CD14-positive monocyte (primary cell): ENCODE results near the gene CERS2. TPM values are rescaled to one million over a fixed set of nuclear protein-coding genes. Genes with fewer than 3 reads are reported as not detected.
A peak's percentile ranks its signal among the peaks of the same experiment; 100 is the strongest.

Experiments
- DNase-seq, 3 donors: peaks; one replicate each; pipeline ENCODE4 v3.0.0-alpha.2; 2011 to 2022
- H2AFZ ChIP-seq: 2 replicates; pipeline ENCODE4 v1.6.0; 2012; ENCODE audit warnings: mild to moderate bottlenecking, low read depth, low read length, inconsistent platforms; ENCODE audit not compliant: insufficient read depth, poor library complexity, severe bottlenecking
- H3K27ac ChIP-seq, 2 donors: 1 replicate in 1 of 2; 2 replicates in 1 of 2; pipeline ENCODE4 v1.5.1; 2012 to 2013; ENCODE audit warnings: low read length in 2 of 2, control low read depth in 1 of 2, inconsistent platforms in 1 of 2, low read depth in 1 of 2, mild to moderate bottlenecking in 1 of 2
- H3K27me3 ChIP-seq, 2 donors: one replicate each; pipeline versions ENCODE4 v1.6.0 to v1.6.1; 2011 to 2013; ENCODE audit warnings: low read length in 2 of 2; ENCODE audit not compliant: control insufficient read depth in 2 of 2, insufficient read depth in 2 of 2
- H3K36me3 ChIP-seq, 2 donors: replicated peaks in 1 of 2; 1 replicate in 1 of 2; 2 replicates in 1 of 2; pipeline versions ENCODE4 v1.5.1 to v1.6.1; 2012 to 2013; ENCODE audit warnings: low read length in 2 of 2, control low read depth in 1 of 2, inconsistent platforms in 1 of 2, mild to moderate bottlenecking in 1 of 2; ENCODE audit not compliant: insufficient read depth in 2 of 2, control insufficient read depth in 1 of 2
- H3K4me1 ChIP-seq, 2 donors: 1 replicate in 1 of 2; 2 replicates in 1 of 2; pipeline versions ENCODE4 v1.5.1 to v1.6.1; 2012 to 2013; ENCODE audit warnings: low read length in 2 of 2, control low read depth in 1 of 2, inconsistent platforms in 1 of 2, mild to moderate bottlenecking in 1 of 2, moderate library complexity in 1 of 2; ENCODE audit not compliant: insufficient read depth in 2 of 2, control insufficient read depth in 1 of 2
- H3K4me2 ChIP-seq: replicated peaks from 2 replicates; pipeline ENCODE3; 2012; ENCODE audit warnings: low read length, moderate library complexity, mild to moderate bottlenecking; ENCODE audit not compliant: poor library complexity, severe bottlenecking; ENCODE audit errors: extremely low read depth
- H3K4me3 ChIP-seq, 3 experiments: fragments of 200-600 bp in 1 of 3; sonication (generic) in 1 of 3; replicated peaks in 1 of 3; 1 replicate in 2 of 3; 2 replicates in 1 of 3; pipeline ENCODE4 v1.5.1; 2011 to 2013; ENCODE audit warnings: low read length in 3 of 3, mild to moderate bottlenecking in 3 of 3, control low read depth in 2 of 3, low read depth in 2 of 3, inconsistent platforms in 1 of 3, moderate library complexity in 1 of 3
- H3K79me2 ChIP-seq: 2 replicates; pipeline ENCODE4 v1.6.0; 2012; ENCODE audit warnings: mild to moderate bottlenecking, control low read depth, inconsistent platforms, low read length, moderate library complexity; ENCODE audit not compliant: insufficient read depth
- H3K9ac ChIP-seq: 2 replicates; pipeline ENCODE4 v1.6.0; 2017; ENCODE audit warnings: low read length, mild to moderate bottlenecking; ENCODE audit not compliant: insufficient read depth, poor library complexity, severe bottlenecking
- H3K9me3 ChIP-seq, 2 donors: replicated peaks in 1 of 2; 1 replicate in 1 of 2; 2 replicates in 1 of 2; pipeline versions ENCODE4 v1.5.1 to v1.6.1; 2012 to 2013; ENCODE audit warnings: low read length in 2 of 2, control low read depth in 1 of 2; ENCODE audit not compliant: control insufficient read depth in 1 of 2, insufficient read depth in 1 of 2
- H4K20me1 ChIP-seq: 2 replicates; pipeline ENCODE4 v1.6.0; 2012; ENCODE audit warnings: mild to moderate bottlenecking, low read length, control low read depth, moderate library complexity; ENCODE audit not compliant: insufficient read depth
- H3K27ac Mint-ChIP-seq, 7 donors: one replicate each; pipeline ENCODE4 v1.8.0; 2020; ENCODE audit warnings: mild to moderate bottlenecking in 7 of 7, mixed read lengths in 7 of 7, moderate library complexity in 6 of 7, inconsistent platforms in 2 of 7
- H3K27me3 Mint-ChIP-seq, 3 donors: one replicate each; pipeline ENCODE4 v1.8.0; 2021 to 2022; ENCODE audit warnings: low read depth in 3 of 3, mild to moderate bottlenecking in 3 of 3, mixed read lengths in 3 of 3, moderate library complexity in 3 of 3, inconsistent platforms in 1 of 3
- H3K36me3 Mint-ChIP-seq, 2 donors: one replicate each; pipeline ENCODE4 v1.8.0; 2020; ENCODE audit warnings: mixed read lengths in 2 of 2, inconsistent platforms in 1 of 2, mild to moderate bottlenecking in 1 of 2
- H3K4me1 Mint-ChIP-seq: one replicate; pipeline ENCODE4 v1.8.0; 2020; ENCODE audit warnings: mild to moderate bottlenecking, mixed read lengths
- H3K4me3 Mint-ChIP-seq, 2 donors: one replicate each; pipeline ENCODE4 v1.8.0; 2020; ENCODE audit warnings: mild to moderate bottlenecking in 2 of 2, mixed read lengths in 2 of 2, moderate library complexity in 1 of 2
- H3K9me3 Mint-ChIP-seq, 7 donors: one replicate each; pipeline ENCODE4 v1.8.0; 2020 to 2022; ENCODE audit warnings: mixed read lengths in 7 of 7, mild to moderate bottlenecking in 6 of 7, moderate library complexity in 6 of 7, inconsistent platforms in 2 of 7
- CTCF ChIP-seq: fragments of 200-600 bp; IDR thresholded peaks from one replicate; pipeline ENCODE4 v1.8.0; 2022; ENCODE audit warnings: antibody characterized with exemption, mild to moderate bottlenecking
- WGBS: methylation state at CpG from one replicate; pipeline ENCODE4 v1.1.5; 2013; ENCODE audit warnings: missing lambda C conversion rate; ENCODE audit not compliant: insufficient coverage; 5-methylcytosine and 5-hydroxymethylcytosine counted together
- intact Hi-C, 2 donors: fragments of 100-400 bp; cut with micrococcal nuclease; formaldehyde crosslinking; loops; one replicate each; pipeline versions ENCODE4 v1.15.0 to v1.15.1; 2023
- polyA plus RNA-seq, 3 donors: library from polyadenylated mRNA; depleted of rRNA in 1 of 3; unstranded in 2 of 3; stranded (reverse) in 1 of 3; fragments of 300-500 nt in 2 of 3; fragments of >200 nt in 1 of 3; fragmentation: Illumina TruSeq in 2 of 3; gene quantifications; 1 replicate in 2 of 3; 2 replicates in 1 of 3; pipeline ENCODE4 v1.2.3, GENCODE V29; 2012 to 2021

The CERS2 gene
- polyA plus RNA-seq, 3 donors = 152 to 224 (median 200) TPM

GRCh38 chr1:150999926-151000325 lies 25.3 kb upstream of the CERS2 start:
- no peak for DNase-seq
- Histone ChIP-seq H2AFZ (no peak overlapping the region), H4K20me1 (peaks cover 23% of the 10 kb centered on the region), H3K4me2 (peak overlapping the region; percentile 19), H3K27ac (peak overlapping the region in 1 of 2 donors; percentile 29), H3K4me1 (peaks cover 62% of the 10 kb centered on the region in 2 donors), H3K9me3 (no peaks in the 10 kb centered on the region), H3K79me2 (peaks cover 43% of the 10 kb centered on the region), H3K36me3 (peaks cover 28 to 48% of the 10 kb centered on the region in 2 donors), H3K4me3 (peak overlapping the region in 1 of 3 experiments; percentile 23), H3K27me3 (no peaks in the 10 kb centered on the region), H3K9ac (no peak overlapping the region)
- WGBS = no CpG with 5 or more reads among the region's 2 CpGs
- H3K27me3 Mint-ChIP-seq = peaks cover 0 to 3% (median 2%) of the 10 kb centered on the region in 3 donors
- H3K36me3 Mint-ChIP-seq = peaks cover 52 to 63% of the 10 kb centered on the region in 2 donors
- peaks cover 0 to 3% (median 0%) of the 10 kb centered on the region in 7 donors for H3K9me3 Mint-ChIP-seq
- H3K4me1 Mint-ChIP-seq = peaks cover 66% of the 10 kb centered on the region
- intact Hi-C loops = loop anchor here (5.0 to 10.0 kb wide), 2 partner anchors 165 to 238 kb away; partner anchors contain the start of genes LYSMD1 (in 1 of the 2) and SCNM1 (in 1 of the 2)
- H3K4me3 Mint-ChIP-seq = no peak overlapping the region
- peak overlapping the region in 1 of 7 donors; percentile 61 for H3K27ac Mint-ChIP-seq
- no peak for TF ChIP-seq CTCF

GRCh38 chr1:150999051-150999674 lies 24.5 kb upstream of the CERS2 start:
- H2AFZ ChIP-seq = no peak overlapping the region

More at GRCh38 chr1:150999051-150999674, 24.5 kb upstream of the CERS2 start:
- WGBS = 4% methylated on average over 12 of the region's 17 CpGs
- intact Hi-C loops = loop anchor here in 1 of 2 donors (5.0 kb wide), 1 partner anchor 237 kb away; no protein-coding TSS in a partner anchor
- DNase-seq = peak in 2 of 3 donors; percentile 43 to 62
- H3K36me3 Mint-ChIP-seq = peaks cover 57 to 67% of the 10 kb centered on the region in 2 donors
- no peak overlapping the region for H3K9ac ChIP-seq
- TF ChIP-seq CTCF = no peak
- no peaks in the 10 kb centered on the region for H3K9me3 ChIP-seq
- H4K20me1 ChIP-seq = peaks cover 23% of the 10 kb centered on the region
- H3K27me3 Mint-ChIP-seq = peaks cover 2 to 3% (median 2%) of the 10 kb centered on the region in 3 donors
- H3K4me2 ChIP-seq = peak overlapping the region; percentile 19
- peak overlapping the region; percentile 2 to 29 for H3K27ac ChIP-seq
- H3K4me3 Mint-ChIP-seq = peak overlapping the region in 1 of 2 donors; percentile 45
- H3K36me3 ChIP-seq = peaks cover 28 to 52% of the 10 kb centered on the region in 2 donors
- H3K27me3 ChIP-seq = no peaks in the 10 kb centered on the region
- peak overlapping the region; percentile 30 to 87 (median 77) for H3K27ac Mint-ChIP-seq
- peaks cover 0 to 3% (median 0%) of the 10 kb centered on the region in 7 donors for H3K9me3 Mint-ChIP-seq
- H3K79me2 ChIP-seq = peaks cover 35% of the 10 kb centered on the region
- H3K4me1 ChIP-seq = peaks cover 54 to 55% of the 10 kb centered on the region in 2 donors
- peak overlapping the region in 1 of 3 experiments; percentile 23 for H3K4me3 ChIP-seq
- H3K4me1 Mint-ChIP-seq = peaks cover 59% of the 10 kb centered on the region
